SK-N-SH (cell line): Measurements from ENCODE around the gene STK11IP.

Experiments used
- CHD2 ChIP-seq: fragments of 150-350 bp; IDR thresholded peaks from 2 replicates; pipeline ENCODE4 v1.6.1; 2018; ENCODE audit warnings: low read length; ENCODE audit not compliant: partially characterized antibody
- EZH2phosphoT487 ChIP-seq: fragments of 200-600 bp; sonication (generic); IDR thresholded peaks from 2 replicates; pipeline ENCODE4 v1.6.1; 2017; ENCODE audit warnings: low read depth, mixed run types, mild to moderate bottlenecking, antibody characterized with exemption, moderate library complexity, borderline replicate concordance
- MXI1 ChIP-seq: IDR thresholded peaks from 2 replicates; pipeline ENCODE4 v1.6.1; 2012; ENCODE audit warnings: mild to moderate bottlenecking, low read depth, low read length, improper control_type of control experiment
- POLR2AphosphoS5 ChIP-seq: IDR thresholded peaks from 2 replicates; pipeline ENCODE4 v1.6.1; 2012; ENCODE audit warnings: low read depth, low read length
- RFX5 ChIP-seq: IDR thresholded peaks from 2 replicates; pipeline ENCODE4 v1.6.1; 2012; ENCODE audit warnings: mild to moderate bottlenecking, improper control_type of control experiment, low read length
- YY1 ChIP-seq: IDR thresholded peaks from 2 replicates; pipeline ENCODE4 v1.4.0; 2012; ENCODE audit warnings: low read depth, mild to moderate bottlenecking
- TF ChIP-seq, protein P1 (sequence below): fragments of 200-600 bp; sonication (generic); IDR thresholded peaks from 2 replicates; pipeline ENCODE4 v1.6.1; 2017; ENCODE audit warnings: antibody characterized with exemption, mild to moderate bottlenecking, moderate library complexity
- TF ChIP-seq, protein P2 (sequence below): IDR thresholded peaks from 2 replicates; pipeline ENCODE4 v1.6.1; 2012; ENCODE audit warnings: mild to moderate bottlenecking, low read depth, low read length, moderate library complexity

DNA sequence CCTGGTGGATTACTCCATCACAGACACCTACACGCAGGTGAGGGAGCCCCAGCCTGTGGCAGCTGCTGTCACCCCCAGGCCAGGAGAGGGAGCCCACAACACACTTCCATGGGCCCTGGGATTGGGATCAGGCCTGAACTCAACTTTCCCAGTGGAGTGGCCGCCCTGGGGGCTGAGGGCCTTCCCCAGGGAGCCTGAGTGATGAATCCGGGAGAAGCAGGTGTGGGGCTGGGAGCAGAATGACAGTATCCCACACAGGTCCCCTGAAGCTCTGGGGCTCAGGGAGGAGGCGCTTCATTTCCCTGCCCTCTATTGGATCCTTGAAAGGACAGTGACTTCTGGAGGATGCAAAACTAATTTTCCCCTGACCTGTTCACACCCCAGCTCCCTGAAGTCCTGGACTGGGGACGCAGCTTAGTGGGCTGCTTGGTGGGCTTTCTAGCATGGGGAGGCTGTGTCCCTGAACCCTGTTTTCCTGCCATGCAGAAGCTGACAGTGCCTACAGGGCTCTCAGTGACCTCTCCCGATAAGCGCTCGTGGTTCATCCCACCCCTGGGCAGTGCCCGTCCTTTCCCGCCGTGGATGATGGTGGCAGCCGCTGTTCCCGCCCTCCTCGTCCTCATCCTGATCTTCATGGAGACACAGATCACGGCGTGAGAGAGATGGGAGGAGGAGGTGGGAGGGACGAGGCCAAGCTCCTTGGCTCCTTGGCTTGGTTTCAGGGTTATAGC, 40.7 kb downstream of the STK11IP start:
- TF ChIP-seq, protein P1, sequence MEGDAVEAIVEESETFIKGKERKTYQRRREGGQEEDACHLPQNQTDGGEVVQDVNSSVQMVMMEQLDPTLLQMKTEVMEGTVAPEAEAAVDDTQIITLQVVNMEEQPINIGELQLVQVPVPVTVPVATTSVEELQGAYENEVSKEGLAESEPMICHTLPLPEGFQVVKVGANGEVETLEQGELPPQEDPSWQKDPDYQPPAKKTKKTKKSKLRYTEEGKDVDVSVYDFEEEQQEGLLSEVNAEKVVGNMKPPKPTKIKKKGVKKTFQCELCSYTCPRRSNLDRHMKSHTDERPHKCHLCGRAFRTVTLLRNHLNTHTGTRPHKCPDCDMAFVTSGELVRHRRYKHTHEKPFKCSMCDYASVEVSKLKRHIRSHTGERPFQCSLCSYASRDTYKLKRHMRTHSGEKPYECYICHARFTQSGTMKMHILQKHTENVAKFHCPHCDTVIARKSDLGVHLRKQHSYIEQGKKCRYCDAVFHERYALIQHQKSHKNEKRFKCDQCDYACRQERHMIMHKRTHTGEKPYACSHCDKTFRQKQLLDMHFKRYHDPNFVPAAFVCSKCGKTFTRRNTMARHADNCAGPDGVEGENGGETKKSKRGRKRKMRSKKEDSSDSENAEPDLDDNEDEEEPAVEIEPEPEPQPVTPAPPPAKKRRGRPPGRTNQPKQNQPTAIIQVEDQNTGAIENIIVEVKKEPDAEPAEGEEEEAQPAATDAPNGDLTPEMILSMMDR = no peak
- TF ChIP-seq POLR2AphosphoS5 (no peak), CHD2 (no peak), YY1 (no peak), MXI1 (no peak), RFX5 (no peak), EZH2phosphoT487 (no peak)
- TF ChIP-seq, protein P2, sequence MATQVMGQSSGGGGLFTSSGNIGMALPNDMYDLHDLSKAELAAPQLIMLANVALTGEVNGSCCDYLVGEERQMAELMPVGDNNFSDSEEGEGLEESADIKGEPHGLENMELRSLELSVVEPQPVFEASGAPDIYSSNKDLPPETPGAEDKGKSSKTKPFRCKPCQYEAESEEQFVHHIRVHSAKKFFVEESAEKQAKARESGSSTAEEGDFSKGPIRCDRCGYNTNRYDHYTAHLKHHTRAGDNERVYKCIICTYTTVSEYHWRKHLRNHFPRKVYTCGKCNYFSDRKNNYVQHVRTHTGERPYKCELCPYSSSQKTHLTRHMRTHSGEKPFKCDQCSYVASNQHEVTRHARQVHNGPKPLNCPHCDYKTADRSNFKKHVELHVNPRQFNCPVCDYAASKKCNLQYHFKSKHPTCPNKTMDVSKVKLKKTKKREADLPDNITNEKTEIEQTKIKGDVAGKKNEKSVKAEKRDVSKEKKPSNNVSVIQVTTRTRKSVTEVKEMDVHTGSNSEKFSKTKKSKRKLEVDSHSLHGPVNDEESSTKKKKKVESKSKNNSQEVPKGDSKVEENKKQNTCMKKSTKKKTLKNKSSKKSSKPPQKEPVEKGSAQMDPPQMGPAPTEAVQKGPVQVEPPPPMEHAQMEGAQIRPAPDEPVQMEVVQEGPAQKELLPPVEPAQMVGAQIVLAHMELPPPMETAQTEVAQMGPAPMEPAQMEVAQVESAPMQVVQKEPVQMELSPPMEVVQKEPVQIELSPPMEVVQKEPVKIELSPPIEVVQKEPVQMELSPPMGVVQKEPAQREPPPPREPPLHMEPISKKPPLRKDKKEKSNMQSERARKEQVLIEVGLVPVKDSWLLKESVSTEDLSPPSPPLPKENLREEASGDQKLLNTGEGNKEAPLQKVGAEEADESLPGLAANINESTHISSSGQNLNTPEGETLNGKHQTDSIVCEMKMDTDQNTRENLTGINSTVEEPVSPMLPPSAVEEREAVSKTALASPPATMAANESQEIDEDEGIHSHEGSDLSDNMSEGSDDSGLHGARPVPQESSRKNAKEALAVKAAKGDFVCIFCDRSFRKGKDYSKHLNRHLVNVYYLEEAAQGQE = no peak
